Stimulated activated memory B cell treated with anti-CD40 and anti-IgM and Interleukin-4, amounts not matched to agents 10 μg/mL and 1 μg/mL and 100 μg/mL, for 72 hours (primary cell): Measurements from ENCODE around the gene MCUR1.
A peak's percentile ranks its signal among the peaks of the same experiment; 100 is the strongest.

Experiments used
- ATAC-seq: fragments of 150-1000 bp; cut with Tn5 transposase; 2 replicates; pipeline ENCODE4 v1.10.0; 2021
- H3K27ac Mint-ChIP-seq: one replicate; pipeline ENCODE4 v1.8.0; 2022; ENCODE audit warnings: mild to moderate bottlenecking, mixed read lengths
- H3K27me3 Mint-ChIP-seq: one replicate; pipeline ENCODE4 v1.8.0; 2022; ENCODE audit warnings: mixed read lengths
- H3K36me3 Mint-ChIP-seq: one replicate; pipeline ENCODE4 v1.8.0; 2022; ENCODE audit warnings: mixed read lengths
- H3K4me1 Mint-ChIP-seq: one replicate; pipeline ENCODE4 v1.8.0; 2022; ENCODE audit warnings: mixed read lengths
- H3K4me3 Mint-ChIP-seq: one replicate; pipeline ENCODE4 v1.8.0; 2022; ENCODE audit warnings: mild to moderate bottlenecking, moderate library complexity, mixed read lengths
- H3K9me3 Mint-ChIP-seq: one replicate; pipeline ENCODE4 v1.8.0; 2022; ENCODE audit warnings: mixed read lengths

Gene MCUR1

GRCh38 chr6:13743736-13744127 lies 70.6 kb downstream of the MCUR1 start:
- H3K9me3 Mint-ChIP-seq = no peaks in the 10 kb centered on the region
- H3K4me3 Mint-ChIP-seq = no peak overlapping the region
- H3K36me3 Mint-ChIP-seq = no peaks in the 10 kb centered on the region
- no peaks in the 10 kb centered on the region for H3K27me3 Mint-ChIP-seq
- ATAC-seq = no peak
- H3K27ac Mint-ChIP-seq = no peak overlapping the region
- H3K4me1 Mint-ChIP-seq = peaks cover 7% of the 10 kb centered on the region

- H3K4me1 Mint-ChIP-seq = peaks cover 7% of the 10 kb centered on the region
- H3K27ac Mint-ChIP-seq = no peak overlapping the region
- H3K36me3 Mint-ChIP-seq = no peaks in the 10 kb centered on the region
- no peaks in the 10 kb centered on the region for H3K9me3 Mint-ChIP-seq
- ATAC-seq = no peak
- H3K27me3 Mint-ChIP-seq = no peaks in the 10 kb centered on the region
- H3K4me3 Mint-ChIP-seq = peak overlapping the region; percentile 56
Observed at GRCh38 chr6:13742961-13743735, 71.2 kb downstream of the MCUR1 start.

GRCh38 chr6:13741365-13741764 lies 73.0 kb downstream of the MCUR1 start:
- no peaks in the 10 kb centered on the region for H3K4me1 Mint-ChIP-seq
- H3K36me3 Mint-ChIP-seq = no peaks in the 10 kb centered on the region
- ATAC-seq = no peak
- no peaks in the 10 kb centered on the region for H3K9me3 Mint-ChIP-seq
- H3K27ac Mint-ChIP-seq = no peak overlapping the region
- H3K4me3 Mint-ChIP-seq = no peak overlapping the region
- no peaks in the 10 kb centered on the region for H3K27me3 Mint-ChIP-seq
